BJ (cell line): Measurements from ENCODE around the gene SUSD6. TPM values are rescaled to one million over a fixed set of nuclear protein-coding genes. Genes with fewer than 3 reads are reported as not detected.

ENCODE experiments used
- CTCF ChIA-PET: fragments of 350-600 bp; formaldehyde crosslinking; extraction: SDS; loops from one replicate; lab custom pipeline; 2021; ENCODE audit warnings: antibody characterized with exemption, inconsistent platforms; lab: Yijun Ruan, JAX
- POLR2A ChIA-PET: fragments of 300-600 bp; sonication (Branson Sonifier 250); formaldehyde crosslinking; extraction: SDS; loops from one replicate; lab custom pipeline; 2021; ENCODE audit warnings: antibody characterized with exemption; lab: Charles Lee
- DNase-seq: peaks from one replicate; pipeline ENCODE4 v3.0.0-alpha.2; 2011; ENCODE audit warnings: low read depth
- H3K27me3 ChIP-seq: 2 replicates; pipeline ENCODE4 v1.6.0; 2011; ENCODE audit warnings: low read length; ENCODE audit not compliant: control insufficient read depth, insufficient read depth
- H3K36me3 ChIP-seq: 2 replicates; pipeline ENCODE4 v1.5.1; 2011; ENCODE audit warnings: low read length; ENCODE audit not compliant: control insufficient read depth, insufficient read depth
- H3K4me3 ChIP-seq: 2 replicates; pipeline ENCODE4 v1.5.1; 2011; ENCODE audit warnings: low read depth, mild to moderate bottlenecking, control low read depth, low read length
- CTCF ChIP-seq: IDR thresholded peaks from 2 replicates; pipeline ENCODE4 v1.5.1; 2011; ENCODE audit warnings: low read depth, mild to moderate bottlenecking, control low read depth, inconsistent platforms, low read length, moderate library complexity; ENCODE audit not compliant: insufficient read depth
- polyA plus RNA-seq: library from polyadenylated mRNA; depleted of rRNA; stranded (reverse); fragments of >200 nt; gene quantifications from 2 replicates; pipeline ENCODE4 v1.2.3, GENCODE V29; 2011

SUSD6 gene
- polyA plus RNA-seq, 1 experiment = 20.3 TPM

GRCh38 chr14:69615121-69615495 lies 3.7 kb downstream of the SUSD6 start:
- ChIA-PET POLR2A (interaction anchor here (0.6 kb wide), 1 partner anchor 13 kb away, joined by 12 read pairs; no protein-coding TSS in a partner anchor), CTCF (interaction anchor here (1.3 to 1.6 kb wide), 2 partner anchors 77 to 112 kb away, joined by 4 read pairs; no protein-coding TSS in a partner anchor)
- no peak for DNase-seq
- no peak overlapping the region for H3K4me3 ChIP-seq
- no peaks in the 10 kb centered on the region; the same call in 1 of the 2 replicates for H3K36me3 ChIP-seq
- no peaks in the 10 kb centered on the region for H3K27me3 ChIP-seq
- no peak for TF ChIP-seq CTCF

DNA sequence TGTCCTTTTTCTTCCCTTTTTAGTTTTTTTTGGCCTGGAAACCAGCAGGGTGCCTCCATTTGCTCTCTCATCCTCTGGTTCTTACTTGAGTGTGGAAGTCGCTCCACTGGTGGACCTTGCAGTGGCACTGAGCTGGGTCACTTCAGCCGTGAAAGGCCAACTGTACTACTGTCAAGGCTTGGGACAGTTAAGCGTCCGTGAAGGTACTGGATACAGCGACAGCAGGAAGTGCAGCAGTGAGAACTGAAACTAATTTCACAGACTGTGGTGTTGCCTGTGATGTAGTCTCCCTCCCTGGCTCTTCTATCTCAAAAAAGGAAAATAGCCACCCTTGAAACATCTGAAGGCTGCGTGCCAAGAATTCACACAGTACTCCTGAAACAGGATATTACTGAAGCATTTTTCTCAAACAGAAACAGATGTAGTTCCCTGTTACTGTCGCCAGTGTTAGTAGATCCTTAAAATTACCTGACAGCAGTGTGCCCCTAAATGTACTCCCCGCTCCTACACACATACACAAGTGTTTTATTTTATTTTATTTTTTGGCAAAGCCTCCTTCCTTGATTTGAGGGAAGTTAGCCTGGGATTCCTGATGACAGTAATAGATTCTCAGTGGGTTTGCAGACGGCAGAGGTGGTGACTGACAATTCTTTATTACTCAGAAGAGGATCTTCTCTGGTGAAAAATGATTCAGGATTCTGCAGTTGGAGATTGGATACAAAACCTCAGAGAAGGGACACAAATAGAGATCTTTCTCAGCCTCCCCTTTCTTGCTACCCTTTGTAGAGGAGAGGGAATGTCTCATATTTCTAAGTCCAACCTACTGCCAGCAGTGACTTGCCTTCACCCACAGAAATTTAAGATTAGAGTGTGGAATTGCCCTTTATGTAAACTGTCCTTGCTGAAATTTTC lies 4.4 kb downstream of the SUSD6 start:
- CTCF ChIA-PET = interaction anchor here (0.7 to 1.6 kb wide), 7 partner anchors 14 to 111 kb away, joined by 3 to 8 read pairs (median 4); no protein-coding TSS in a partner anchor
- H3K4me3 ChIP-seq = peak overlapping the region; percentile 16
- DNase-seq = peak; percentile 59
- H3K27me3 ChIP-seq = no peaks in the 10 kb centered on the region
- POLR2A ChIA-PET = interaction anchor here (0.6 kb wide), 1 partner anchor 13 kb away, joined by 12 read pairs; no protein-coding TSS in a partner anchor
- TF ChIP-seq CTCF = no peak
- no peaks in the 10 kb centered on the region; the same call in 1 of the 2 replicates for H3K36me3 ChIP-seq

GRCh38 chr14:69616408-69616773 lies 5.0 kb downstream of the SUSD6 start:
- H3K36me3 ChIP-seq = no peaks in the 10 kb centered on the region; the same call in 1 of the 2 replicates
- DNase-seq = no peak
- ChIA-PET POLR2A (no interaction called here), CTCF (interaction anchor here (0.7 to 1.3 kb wide), 7 partner anchors 13 to 109 kb away, joined by 3 to 8 read pairs (median 3); no protein-coding TSS in a partner anchor)
- H3K4me3 ChIP-seq = peak overlapping the region; percentile 13; the same call in 1 of the 2 replicates
- H3K27me3 ChIP-seq = no peaks in the 10 kb centered on the region
- no peak for TF ChIP-seq CTCF

DNA sequence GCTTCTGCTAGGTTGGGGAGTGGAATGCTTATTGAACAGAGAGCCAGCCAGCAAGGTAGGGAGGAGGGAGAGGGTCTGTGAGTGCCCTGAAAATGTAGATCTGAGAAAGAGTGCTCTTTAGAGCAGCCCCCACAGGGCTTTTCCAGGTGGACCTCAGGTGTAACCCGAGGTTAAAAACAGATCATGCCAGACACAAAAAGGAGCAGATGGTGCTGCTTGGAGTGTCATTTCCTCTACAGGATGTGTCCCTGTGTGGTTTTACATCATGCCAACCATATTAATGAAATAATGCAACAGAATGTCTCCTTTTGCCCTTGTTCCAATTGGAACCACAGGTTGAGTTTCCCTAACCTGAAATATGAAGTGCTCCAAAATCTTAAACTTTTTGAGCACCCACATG lies 6.4 kb downstream of the SUSD6 start:
- ChIA-PET POLR2A (no interaction called here), CTCF (interaction anchor here (0.7 to 1.1 kb wide), 2 partner anchors 33 to 109 kb away, joined by 3 to 4 read pairs; no protein-coding TSS in a partner anchor)
- TF ChIP-seq CTCF = no peak
- Histone ChIP-seq H3K27me3 (no peaks in the 10 kb centered on the region), H3K36me3 (no peaks in the 10 kb centered on the region; the same call in 1 of the 2 replicates), H3K4me3 (no peak overlapping the region)
- DNase-seq = no peak

GRCh38 chr14:69619012-69619411 lies 7.6 kb downstream of the SUSD6 start:
- no peaks in the 10 kb centered on the region for H3K27me3 ChIP-seq
- H3K36me3 ChIP-seq = no peaks in the 10 kb centered on the region; the same call in 1 of the 2 replicates
- no peak for DNase-seq
- TF ChIP-seq CTCF = no peak
- POLR2A ChIA-PET = no interaction called here
- no peak overlapping the region for H3K4me3 ChIP-seq
- CTCF ChIA-PET = no interaction called here
